Stomach (tissue), 4 donors: Measurements from ENCODE around the gene SLC30A10.
"Not testable (repeated sequence)": the region's sequence is repeated elsewhere in the genome, so short reads cannot be mapped to it uniquely, and the experiment has no call there.

ENCODE experiments used
- EP300 ChIP-seq: sonication (generic); formaldehyde crosslinking; IDR thresholded peaks from one replicate; pipeline ENCODE4 v1.6.1; 2017; ENCODE audit warnings: antibody characterized with exemption
- POLR2A ChIP-seq, 4 donors: fragments of 450-650 bp; IDR thresholded peaks; one replicate each; pipeline ENCODE4 v1.6.1; 2016; ENCODE audit warnings: antibody characterized with exemption in 4 of 4, control low read depth in 2 of 4, mild to moderate bottlenecking in 1 of 4, moderate library complexity in 1 of 4
- POLR2AphosphoS5 ChIP-seq, 3 donors: sonication (generic); formaldehyde crosslinking; IDR thresholded peaks; one replicate each; pipeline ENCODE4 v1.6.1; 2016; ENCODE audit warnings: antibody characterized with exemption in 3 of 3
- TF ChIP-seq, protein P1 (sequence below), 7 experiments: fragments of 450-650 bp in 4 of 7; fragments of 200-600 bp in 3 of 7; sonication (generic) in 3 of 7; IDR thresholded peaks; one replicate each; pipeline ENCODE4 v1.5.1; 2016 to 2019; ENCODE audit warnings: antibody characterized with exemption in 7 of 7, control low read depth in 2 of 7, mild to moderate bottlenecking in 1 of 7

DNA sequence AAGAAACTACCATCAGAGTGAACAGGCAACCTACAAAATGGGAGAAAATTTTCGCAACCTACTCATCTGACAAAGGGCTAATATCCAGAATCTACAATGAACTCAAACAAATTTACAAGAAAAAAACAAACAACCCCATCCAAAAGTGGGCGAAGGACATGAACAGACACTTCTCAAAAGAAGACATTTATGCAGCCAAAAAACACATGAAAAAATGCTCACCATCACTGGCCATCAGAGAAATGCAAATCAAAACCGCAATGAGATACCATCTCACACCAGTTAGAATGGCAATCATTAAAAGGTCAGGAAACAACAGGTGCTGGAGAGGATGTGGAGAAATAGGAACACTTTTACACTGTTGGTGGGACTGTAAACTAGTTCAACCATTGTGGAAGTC lies 59.7 kb downstream of the SLC30A10 start:
- TF ChIP-seq, protein P1, sequence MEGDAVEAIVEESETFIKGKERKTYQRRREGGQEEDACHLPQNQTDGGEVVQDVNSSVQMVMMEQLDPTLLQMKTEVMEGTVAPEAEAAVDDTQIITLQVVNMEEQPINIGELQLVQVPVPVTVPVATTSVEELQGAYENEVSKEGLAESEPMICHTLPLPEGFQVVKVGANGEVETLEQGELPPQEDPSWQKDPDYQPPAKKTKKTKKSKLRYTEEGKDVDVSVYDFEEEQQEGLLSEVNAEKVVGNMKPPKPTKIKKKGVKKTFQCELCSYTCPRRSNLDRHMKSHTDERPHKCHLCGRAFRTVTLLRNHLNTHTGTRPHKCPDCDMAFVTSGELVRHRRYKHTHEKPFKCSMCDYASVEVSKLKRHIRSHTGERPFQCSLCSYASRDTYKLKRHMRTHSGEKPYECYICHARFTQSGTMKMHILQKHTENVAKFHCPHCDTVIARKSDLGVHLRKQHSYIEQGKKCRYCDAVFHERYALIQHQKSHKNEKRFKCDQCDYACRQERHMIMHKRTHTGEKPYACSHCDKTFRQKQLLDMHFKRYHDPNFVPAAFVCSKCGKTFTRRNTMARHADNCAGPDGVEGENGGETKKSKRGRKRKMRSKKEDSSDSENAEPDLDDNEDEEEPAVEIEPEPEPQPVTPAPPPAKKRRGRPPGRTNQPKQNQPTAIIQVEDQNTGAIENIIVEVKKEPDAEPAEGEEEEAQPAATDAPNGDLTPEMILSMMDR (IDR thresholded peaks at IDR 0.05) = not testable (repeated sequence)
- not testable (repeated sequence) for TF ChIP-seq EP300; POLR2A (IDR thresholded peaks at IDR 0.05); POLR2AphosphoS5 (IDR thresholded peaks at IDR 0.05)
